Stimulated activated CD8-positive, alpha-beta memory T cell treated with anti-CD3 and anti-CD28 coated beads, Interleukin-2, amount 100 ng/mL, for 48 hours (primary cell): ENCODE measurements around the gene ABCF2.

Source experiments
- DNase-seq, 2 donors: peaks; one replicate each; pipeline ENCODE4 v3.0.0-alpha.2; 2020; ENCODE audit warnings: low read depth in 2 of 2

The ABCF2 gene

DNA sequence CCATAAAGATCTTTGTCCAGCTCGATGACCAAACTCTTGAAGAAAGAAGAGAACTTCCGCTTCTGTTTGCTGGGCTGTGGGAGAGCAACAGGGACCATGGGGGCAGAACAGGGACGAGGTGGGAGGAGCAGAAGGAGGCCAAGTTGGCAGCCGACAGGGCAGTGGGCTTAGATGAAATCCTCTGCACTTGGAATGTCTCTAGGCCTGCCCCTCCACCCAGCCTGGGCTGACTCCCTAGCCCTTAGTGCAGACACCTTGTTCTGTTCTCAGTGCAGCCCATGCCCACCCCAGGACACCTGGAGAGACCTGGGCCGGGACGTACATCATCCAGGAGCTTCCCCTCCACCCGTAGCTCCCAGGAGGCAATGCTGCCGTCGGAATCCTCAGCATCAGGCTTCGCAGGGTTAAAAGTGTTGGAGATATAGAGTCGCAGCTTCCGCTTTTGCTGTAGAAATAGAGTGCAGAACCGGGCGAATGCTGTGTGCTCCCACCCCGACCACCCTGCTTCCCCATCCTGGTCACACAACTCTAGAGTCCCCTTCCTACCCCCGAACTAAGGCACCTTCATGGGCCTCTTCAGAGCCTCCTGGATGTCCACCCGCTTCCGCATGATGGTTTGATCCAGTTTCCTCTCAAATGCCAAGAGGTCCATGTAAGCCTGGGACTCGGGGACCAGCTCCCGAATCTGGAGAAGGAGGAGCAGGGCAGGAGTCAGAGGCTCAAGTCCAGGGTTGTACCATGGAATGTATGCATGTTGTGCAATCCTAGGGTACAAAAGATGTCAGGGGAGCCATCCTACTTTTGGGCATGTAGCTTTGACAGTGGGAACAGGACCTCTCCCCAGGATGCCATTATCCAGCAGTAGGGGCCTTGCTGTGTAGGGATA lies 15.4 kb upstream of the ABCF2 start:
- DNase-seq = no peak

GRCh38 chr7:151241755-151242096 lies 14.7 kb upstream of the ABCF2 start:
- DNase-seq = no peak

DNA sequence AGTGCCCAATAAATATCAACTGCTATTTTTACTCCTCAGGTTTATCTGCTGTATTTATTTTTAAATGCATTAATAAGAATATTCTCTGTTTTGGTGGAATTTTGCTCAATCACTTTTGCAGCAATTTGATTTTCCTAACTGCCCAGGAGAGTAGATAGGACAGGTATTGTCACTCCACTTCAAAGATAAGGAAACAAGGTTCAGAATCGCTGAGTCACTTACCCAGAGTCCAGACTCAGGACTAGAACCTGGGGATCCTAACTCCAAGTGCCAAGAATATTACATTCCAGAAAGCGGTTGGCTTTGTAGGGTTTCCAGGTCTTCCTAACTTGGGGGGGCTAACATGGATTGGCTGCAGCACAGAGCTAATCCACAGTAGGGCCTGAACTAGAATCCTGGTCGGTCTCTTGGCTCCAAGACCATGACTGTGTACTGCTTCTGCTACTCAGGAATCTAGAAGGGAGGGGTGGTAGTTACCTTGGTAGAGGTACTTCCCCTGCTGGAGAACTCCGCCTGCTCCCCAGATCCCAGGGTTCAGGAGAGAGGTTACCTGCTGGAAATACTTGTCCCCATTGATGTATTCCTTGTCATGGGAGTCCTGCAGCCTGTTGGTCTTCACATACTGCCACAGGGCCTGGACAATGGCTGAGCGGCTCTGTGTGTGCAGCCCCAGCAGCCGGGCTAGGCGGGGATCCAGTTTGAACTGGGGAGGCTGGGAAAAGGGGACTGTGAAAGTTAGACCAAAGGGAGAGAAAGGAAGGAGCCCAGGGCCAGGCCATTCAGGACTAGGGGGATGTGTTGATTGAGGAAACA lies 14.1 kb upstream of the ABCF2 start:
- no peak for DNase-seq

DNA sequence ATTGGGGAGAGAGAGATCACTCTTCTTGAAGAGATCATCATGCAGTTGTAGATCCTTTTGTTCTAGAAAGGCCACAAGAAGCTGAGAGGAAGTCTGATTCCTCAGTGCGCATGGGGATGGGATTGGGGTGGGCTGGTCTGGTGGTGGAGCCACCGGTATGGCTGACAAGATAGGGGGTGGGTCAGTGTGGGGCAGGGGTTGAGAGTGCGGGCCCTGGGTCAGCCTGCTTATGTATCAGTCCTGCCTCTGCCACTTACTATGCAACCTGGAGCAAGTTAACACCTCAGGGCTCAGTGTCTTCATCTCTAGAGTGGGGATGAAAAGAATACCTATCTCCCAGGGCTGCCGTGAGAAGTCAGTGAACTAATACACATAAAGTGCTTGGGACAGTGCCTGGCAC lies 13.5 kb upstream of the ABCF2 start:
- DNase-seq = no peak

- DNase-seq = no peak
These were observed 12.9 kb upstream of the ABCF2 start for GRCh38 chr7:151239837-151240459.

GRCh38 chr7:151238924-151239836 lies 12.2 kb upstream of the ABCF2 start:
- DNase-seq = no peak

- DNase-seq = no peak
These were observed 11.3 kb upstream of the ABCF2 start for GRCh38 chr7:151238190-151238810.

- DNase-seq = no peak
These were observed 10.5 kb upstream of the ABCF2 start for GRCh38 chr7:151237244-151238189.

DNA sequence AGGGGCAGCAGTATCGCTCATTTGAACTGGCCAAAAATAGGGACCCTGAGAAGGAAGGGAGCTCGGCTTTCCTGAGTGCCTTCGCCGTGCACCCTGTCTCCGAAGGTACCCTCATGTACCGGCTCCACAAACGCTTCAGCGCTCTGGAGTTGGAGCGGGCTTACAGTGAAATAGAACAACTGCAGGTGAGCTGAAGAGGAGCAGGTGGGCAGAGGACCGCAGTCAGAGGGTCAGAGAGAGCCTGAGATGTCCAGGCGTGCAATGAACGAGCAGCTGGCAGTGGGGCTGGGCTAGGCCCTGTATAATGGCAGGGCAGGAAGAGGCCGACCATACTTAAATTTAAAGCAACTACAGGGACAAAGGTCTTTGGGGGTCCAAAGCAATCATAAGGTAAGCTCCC lies 9.4 kb upstream of the ABCF2 start:
- DNase-seq = no peak

DNA sequence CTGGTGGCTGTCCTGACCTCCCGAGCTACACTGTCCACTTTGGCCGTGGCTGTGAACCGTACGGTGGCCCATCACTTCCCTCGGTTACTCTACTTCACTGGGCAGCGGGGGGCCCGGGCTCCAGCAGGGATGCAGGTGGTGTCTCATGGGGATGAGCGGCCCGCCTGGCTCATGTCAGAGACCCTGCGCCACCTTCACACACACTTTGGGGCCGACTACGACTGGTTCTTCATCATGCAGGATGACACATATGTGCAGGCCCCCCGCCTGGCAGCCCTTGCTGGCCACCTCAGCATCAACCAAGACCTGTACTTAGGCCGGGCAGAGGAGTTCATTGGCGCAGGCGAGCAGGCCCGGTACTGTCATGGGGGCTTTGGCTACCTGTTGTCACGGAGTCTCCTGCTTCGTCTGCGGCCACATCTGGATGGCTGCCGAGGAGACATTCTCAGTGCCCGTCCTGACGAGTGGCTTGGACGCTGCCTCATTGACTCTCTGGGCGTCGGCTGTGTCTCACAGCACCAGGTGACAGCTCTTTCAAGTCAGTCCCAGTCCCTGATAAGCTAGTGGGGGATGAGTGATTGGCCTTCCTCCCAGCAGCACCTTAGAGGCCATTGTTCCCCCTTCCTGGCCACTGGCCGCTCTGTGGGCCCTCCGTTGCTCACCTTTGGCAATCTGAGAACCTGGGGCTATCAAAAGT lies 8.2 kb upstream of the ABCF2 start:
- DNase-seq = no peak

DNA sequence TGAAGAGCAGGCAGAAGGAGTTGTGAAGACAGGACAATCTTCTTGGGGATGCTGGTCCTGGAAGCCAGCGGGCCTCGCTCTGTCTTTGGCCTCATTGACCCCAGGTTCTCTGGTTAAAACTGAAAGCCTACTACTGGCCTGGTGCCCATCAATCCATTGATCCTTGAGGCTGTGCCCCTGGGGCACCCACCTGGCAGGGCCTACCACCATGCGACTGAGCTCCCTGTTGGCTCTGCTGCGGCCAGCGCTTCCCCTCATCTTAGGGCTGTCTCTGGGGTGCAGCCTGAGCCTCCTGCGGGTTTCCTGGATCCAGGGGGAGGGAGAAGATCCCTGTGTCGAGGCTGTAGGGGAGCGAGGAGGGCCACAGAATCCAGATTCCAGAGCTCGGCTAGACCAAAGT lies 6.8 kb upstream of the ABCF2 start:
- no peak for DNase-seq

DNA sequence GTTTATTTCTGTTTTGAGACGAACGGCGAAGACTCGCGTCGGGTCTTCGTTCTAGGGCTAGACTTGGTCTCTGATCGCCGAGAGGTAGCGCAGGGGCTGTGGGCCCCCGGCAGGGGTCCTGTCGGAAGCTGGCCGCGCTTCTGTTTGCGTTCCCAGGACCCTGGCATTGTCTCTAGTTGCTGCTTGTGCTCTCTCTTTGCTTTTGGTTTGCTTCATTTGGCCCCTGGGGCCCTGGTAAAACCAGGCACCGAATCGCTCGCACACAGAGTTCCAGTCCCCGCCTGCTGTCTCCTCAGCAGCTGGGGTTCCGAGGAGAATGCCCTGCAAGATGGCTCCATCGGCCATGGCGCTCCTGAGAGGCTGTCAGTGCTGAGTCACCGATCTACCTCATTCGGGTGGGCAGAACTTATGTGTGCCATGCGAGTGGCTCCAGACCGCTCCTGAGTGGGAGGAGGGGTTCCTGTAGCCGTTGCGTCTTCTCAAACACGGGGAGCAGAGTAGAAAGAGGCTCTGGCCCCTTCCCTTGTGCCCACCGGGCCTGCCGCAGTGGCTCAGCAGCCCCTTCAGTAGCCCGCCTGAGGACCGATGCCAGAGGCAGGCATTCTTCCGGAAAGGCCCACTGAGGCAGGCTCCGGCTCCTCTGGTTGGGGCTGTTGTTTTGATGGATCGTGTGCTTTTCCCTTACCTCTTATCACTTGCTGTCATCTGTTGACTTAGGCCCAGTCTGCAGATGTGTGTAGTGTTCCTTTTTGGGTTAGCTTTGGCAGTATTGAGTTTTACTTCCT lies 6.1 kb upstream of the ABCF2 start:
- peak; percentile 58 to 71 for DNase-seq

- DNase-seq = peak; percentile 84 to 91
These were observed 5.3 kb upstream of the ABCF2 start, which contains the start of gene CHPF2 for GRCh38 chr7:151232091-151232916. CHPF2 (plus strand) TSS chr7:151232483; CDS start chr7:151234012, 1,529 bp downstream.

- DNase-seq = no peak
These were observed 4.1 kb upstream of the ABCF2 start for GRCh38 chr7:151231080-151231479.

DNA sequence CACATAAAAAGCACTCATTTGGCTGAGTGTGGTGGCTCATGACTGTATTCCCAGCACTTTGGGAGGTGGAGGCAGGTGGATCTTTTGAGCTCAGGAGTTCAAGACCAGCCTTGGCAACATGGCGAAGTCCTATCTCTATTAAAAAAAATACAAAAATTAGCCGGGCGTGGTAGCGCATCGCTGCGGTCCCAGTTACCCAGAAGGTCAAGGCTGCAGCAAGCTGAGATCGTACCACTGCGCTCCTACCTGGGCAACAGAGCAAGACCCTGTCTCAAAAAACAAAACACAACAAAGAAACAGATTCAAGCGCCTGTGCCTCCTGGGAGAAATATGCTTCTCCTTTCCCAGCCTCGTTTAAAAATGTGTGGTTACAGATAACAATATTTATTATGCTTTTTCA lies 2.2 kb upstream of the ABCF2 start:
- no peak for DNase-seq

DNA sequence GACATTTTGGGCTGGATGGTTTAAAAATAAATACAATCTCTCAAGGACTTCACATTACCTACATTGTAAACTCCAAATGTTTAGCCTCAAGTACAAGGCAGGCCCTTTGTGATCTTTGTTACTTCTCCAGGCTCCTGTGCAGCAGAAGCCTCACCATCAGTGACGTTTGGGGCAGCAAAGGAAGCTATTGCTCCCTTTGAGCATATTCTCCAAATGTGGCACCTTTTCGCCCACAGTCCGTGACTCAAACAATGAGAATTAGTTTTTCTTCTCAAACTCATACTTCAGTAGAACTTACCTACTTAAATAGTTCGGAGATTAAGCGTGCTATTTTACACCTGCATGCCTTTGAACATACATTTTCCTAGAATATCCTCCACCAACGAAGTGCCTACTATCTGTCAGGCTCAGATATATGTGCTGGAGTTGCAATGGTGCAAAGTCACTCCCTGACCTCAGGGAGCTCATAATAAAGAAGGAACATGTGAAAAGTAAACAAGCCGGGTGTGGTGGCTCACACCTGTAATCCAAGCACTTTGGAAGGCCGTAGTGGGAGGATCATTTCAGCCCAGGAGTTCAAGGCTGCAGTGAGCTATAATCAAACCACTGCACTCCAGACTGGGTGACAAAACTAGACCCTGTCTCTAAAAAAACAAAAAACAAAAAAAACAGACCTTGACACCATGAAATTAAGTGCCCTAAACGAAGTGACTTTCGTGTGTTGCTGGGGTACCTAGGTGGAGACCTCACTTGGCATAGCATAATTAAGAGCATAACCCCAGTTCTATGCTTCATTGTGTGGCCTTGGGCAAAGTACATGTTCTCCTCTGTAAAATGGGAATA lies 1.2 kb upstream of the ABCF2 start:
- no peak for DNase-seq

DNA sequence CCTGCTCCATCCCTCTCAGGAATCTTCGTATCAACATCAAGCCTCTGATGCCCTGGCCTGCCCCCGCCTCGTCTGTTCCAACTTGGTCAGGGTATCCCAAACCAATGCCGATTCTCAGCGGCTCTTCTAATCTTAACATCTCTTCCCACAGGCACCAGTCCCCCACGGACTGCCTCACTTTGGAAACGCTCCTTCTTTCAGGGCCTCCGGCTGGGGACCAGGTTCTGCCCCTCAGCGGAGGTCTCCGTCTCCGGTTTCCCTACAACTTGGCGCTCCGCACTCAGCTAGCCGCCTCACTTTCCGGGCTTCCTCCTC lies 488 bp downstream of the ABCF2 start:
- DNase-seq = no peak
